Hepatocyte (in vitro differentiated cells): ENCODE measurements around the gene UTP4. TPM values are rescaled to one million over a fixed set of nuclear protein-coding genes. Genes with fewer than 3 reads are reported as not detected.

Source experiments
- DNase-seq: peaks from one replicate; pipeline ENCODE4 v3.0.0-alpha.2; 2016; ENCODE audit warnings: low spot score
- H2AFZ ChIP-seq: fragments of 200-600 bp; sonication (generic); 2 replicates; pipeline ENCODE4 v1.6.0; 2016; ENCODE audit warnings: antibody characterized with exemption, mild to moderate bottlenecking
- H3K27ac ChIP-seq: fragments of 200-600 bp; sonication (generic); 2 replicates; pipeline ENCODE4 v1.5.1; 2016; ENCODE audit warnings: mild to moderate bottlenecking
- H3K27me3 ChIP-seq: fragments of 200-600 bp; sonication (generic); 2 replicates; pipeline ENCODE4 v1.6.1; 2016
- H3K36me3 ChIP-seq: fragments of 200-600 bp; sonication (generic); replicated peaks from 2 replicates; pipeline ENCODE4 v1.5.1; 2016; ENCODE audit warnings: low read depth; ENCODE audit not compliant: insufficient read depth
- H3K4me1 ChIP-seq: fragments of 200-600 bp; sonication (generic); 2 replicates; pipeline ENCODE4 v1.5.1; 2016; ENCODE audit warnings: mild to moderate bottlenecking, moderate library complexity; ENCODE audit not compliant: insufficient read depth
- H3K4me2 ChIP-seq: fragments of 200-600 bp; sonication (generic); 2 replicates; pipeline ENCODE4 v1.6.0; 2016
- H3K4me3 ChIP-seq: fragments of 200-600 bp; sonication (generic); 2 replicates; pipeline ENCODE4 v1.5.1; 2016; ENCODE audit warnings: mild to moderate bottlenecking
- H3K79me2 ChIP-seq: fragments of 200-600 bp; sonication (generic); 2 replicates; pipeline ENCODE4 v1.6.0; 2017; ENCODE audit warnings: mild to moderate bottlenecking
- H3K9me2 ChIP-seq: fragments of 200-600 bp; sonication (generic); replicated peaks from 2 replicates; pipeline ENCODE4 v1.6.0; 2017; ENCODE audit warnings: mild to moderate bottlenecking; ENCODE audit not compliant: insufficient read depth
- H3K9me3 ChIP-seq: fragments of 200-600 bp; sonication (generic); 2 replicates; pipeline ENCODE4 v1.5.1; 2016; ENCODE audit warnings: low read depth, mild to moderate bottlenecking
- H4K20me1 ChIP-seq: fragments of 200-600 bp; sonication (generic); 2 replicates; pipeline ENCODE4 v1.6.0; 2016; ENCODE audit warnings: mild to moderate bottlenecking; ENCODE audit not compliant: insufficient read depth, poor library complexity, severe bottlenecking
- EZH2 ChIP-seq: fragments of 200-600 bp; sonication (generic); IDR thresholded peaks from 2 replicates; pipeline ENCODE4 v1.6.1; 2016; ENCODE audit warnings: antibody characterized with exemption, mild to moderate bottlenecking, borderline replicate concordance
- EZH2phosphoT487 ChIP-seq: fragments of 200-600 bp; sonication (generic); IDR thresholded peaks from one replicate; pipeline ENCODE4 v1.6.1; 2018; ENCODE audit warnings: antibody characterized with exemption, mild to moderate bottlenecking, low read depth, moderate library complexity; ENCODE audit not compliant: unreplicated experiment, severe bottlenecking
- WGBS: methylation state at CpG from one replicate; pipeline ENCODE4 v1.1.6; 2016; ENCODE audit warnings: low lambda C conversion rate; ENCODE audit errors: missing lambda C conversion rate; 5-methylcytosine and 5-hydroxymethylcytosine counted together
- polyA plus RNA-seq: library from polyadenylated mRNA; unstranded; fragments of >200 nt; fragmentation: Nextera tagmentation; extraction: Ambion mirVana; gene quantifications from 2 replicates; pipeline ENCODE4 v1.2.1, GENCODE V29; 2016
- total RNA-seq: library from RNA; depleted of rRNA; stranded (reverse); fragments of >200 nt; gene quantifications from 2 replicates; pipeline ENCODE4 v1.2.3, GENCODE V29; 2014
- TF ChIP-seq, protein P1 (sequence below): fragments of 200-600 bp; sonication (generic); IDR thresholded peaks from 2 replicates; pipeline ENCODE4 v1.5.1; 2016; ENCODE audit warnings: antibody characterized with exemption, mild to moderate bottlenecking; ENCODE audit not compliant: poor library complexity

Gene UTP4
- total and polyA plus RNA-seq, 2 experiments from 2014 or later, result 12.7 to 41.4 TPM

DNA sequence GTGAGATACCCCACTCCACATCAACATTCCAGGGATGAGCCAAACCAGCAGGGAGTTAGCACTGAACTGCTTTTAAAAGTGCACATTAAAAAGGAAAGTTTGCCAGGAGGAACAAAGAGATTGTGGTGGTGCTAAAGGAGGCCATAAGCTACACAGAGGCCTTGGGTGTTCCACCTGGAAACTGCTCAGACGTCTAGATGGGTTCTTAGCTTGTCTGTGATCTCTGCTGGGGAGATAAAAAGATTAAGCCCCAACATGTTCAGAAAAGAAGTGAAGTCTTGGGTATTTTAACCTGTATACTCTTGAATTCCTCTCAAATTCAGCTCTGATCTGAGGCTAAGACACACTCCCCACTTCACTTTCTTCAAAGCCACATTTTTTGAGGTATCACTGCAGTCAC, 16.6 kb upstream of the UTP4 start:
- H3K4me3 ChIP-seq, result no peak overlapping the region
- no peak overlapping the region for H3K27ac ChIP-seq
- WGBS, result 80% methylated on average over 1 of the region's 1 CpG
- H3K27me3 ChIP-seq, result no peaks in the 10 kb centered on the region
- no peak for DNase-seq
- H3K79me2 ChIP-seq, result no peaks in the 10 kb centered on the region
- no peaks in the 10 kb centered on the region for H3K36me3 ChIP-seq
- no peaks in the 10 kb centered on the region for H3K9me3 ChIP-seq
- TF ChIP-seq EZH2 (no peak), EZH2phosphoT487 (no peak)
- TF ChIP-seq, protein P1, sequence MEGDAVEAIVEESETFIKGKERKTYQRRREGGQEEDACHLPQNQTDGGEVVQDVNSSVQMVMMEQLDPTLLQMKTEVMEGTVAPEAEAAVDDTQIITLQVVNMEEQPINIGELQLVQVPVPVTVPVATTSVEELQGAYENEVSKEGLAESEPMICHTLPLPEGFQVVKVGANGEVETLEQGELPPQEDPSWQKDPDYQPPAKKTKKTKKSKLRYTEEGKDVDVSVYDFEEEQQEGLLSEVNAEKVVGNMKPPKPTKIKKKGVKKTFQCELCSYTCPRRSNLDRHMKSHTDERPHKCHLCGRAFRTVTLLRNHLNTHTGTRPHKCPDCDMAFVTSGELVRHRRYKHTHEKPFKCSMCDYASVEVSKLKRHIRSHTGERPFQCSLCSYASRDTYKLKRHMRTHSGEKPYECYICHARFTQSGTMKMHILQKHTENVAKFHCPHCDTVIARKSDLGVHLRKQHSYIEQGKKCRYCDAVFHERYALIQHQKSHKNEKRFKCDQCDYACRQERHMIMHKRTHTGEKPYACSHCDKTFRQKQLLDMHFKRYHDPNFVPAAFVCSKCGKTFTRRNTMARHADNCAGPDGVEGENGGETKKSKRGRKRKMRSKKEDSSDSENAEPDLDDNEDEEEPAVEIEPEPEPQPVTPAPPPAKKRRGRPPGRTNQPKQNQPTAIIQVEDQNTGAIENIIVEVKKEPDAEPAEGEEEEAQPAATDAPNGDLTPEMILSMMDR, result no peak
- H3K4me1 ChIP-seq, result no peaks in the 10 kb centered on the region
- peaks cover 9% of the 10 kb centered on the region for H4K20me1 ChIP-seq
- H3K4me2 ChIP-seq, result no peak overlapping the region
- H2AFZ ChIP-seq, result no peak overlapping the region
- H3K9me2 ChIP-seq, result no peaks in the 10 kb centered on the region

DNA sequence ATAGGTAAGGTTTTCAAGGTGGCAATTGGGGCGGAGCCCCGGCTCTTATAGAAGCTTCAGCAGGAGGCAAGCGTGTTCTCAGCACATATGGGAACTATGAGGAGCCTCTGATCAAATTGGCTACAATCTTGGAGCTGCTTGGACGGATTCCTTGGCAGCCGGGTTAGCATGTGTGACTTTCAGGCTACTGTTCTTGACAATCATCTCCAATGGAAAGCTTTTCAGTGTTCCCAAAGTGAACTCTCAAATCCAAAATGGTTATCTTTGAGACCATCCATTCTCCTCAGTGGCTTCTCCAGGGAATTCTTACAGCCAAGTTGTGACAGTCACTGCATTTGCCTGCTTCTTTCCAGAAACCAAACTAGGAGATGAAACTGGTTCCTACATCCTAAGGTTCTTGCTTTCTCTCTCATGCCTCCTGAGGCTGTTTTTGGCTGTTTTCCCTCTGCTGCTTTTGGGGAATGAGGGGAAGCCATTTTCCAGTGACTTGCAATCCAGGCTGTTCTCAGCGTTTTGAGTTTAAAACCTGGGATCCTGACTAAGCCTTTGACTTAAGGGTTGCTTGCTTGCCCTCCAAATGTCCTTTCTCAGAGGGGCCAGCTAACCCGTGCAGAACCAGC, 16.1 kb upstream of the UTP4 start:
- TF ChIP-seq EZH2phosphoT487, result no peak
- TF ChIP-seq, protein P1, result no peak
- TF ChIP-seq EZH2, result no peak
- no peaks in the 10 kb centered on the region for H3K79me2 ChIP-seq
- no peaks in the 10 kb centered on the region for H3K27me3 ChIP-seq
- H3K27ac ChIP-seq, result no peak overlapping the region
- H3K4me2 ChIP-seq, result no peak overlapping the region
- no peak overlapping the region for H2AFZ ChIP-seq
- 90% methylated on average over 7 of the region's 7 CpGs for WGBS
- no peaks in the 10 kb centered on the region for H3K4me1 ChIP-seq
- H4K20me1 ChIP-seq, result peaks cover 9% of the 10 kb centered on the region
- no peaks in the 10 kb centered on the region for H3K9me3 ChIP-seq
- H3K9me2 ChIP-seq, result no peaks in the 10 kb centered on the region
- no peak for DNase-seq
- no peaks in the 10 kb centered on the region for H3K36me3 ChIP-seq
- H3K4me3 ChIP-seq, result no peak overlapping the region

DNA sequence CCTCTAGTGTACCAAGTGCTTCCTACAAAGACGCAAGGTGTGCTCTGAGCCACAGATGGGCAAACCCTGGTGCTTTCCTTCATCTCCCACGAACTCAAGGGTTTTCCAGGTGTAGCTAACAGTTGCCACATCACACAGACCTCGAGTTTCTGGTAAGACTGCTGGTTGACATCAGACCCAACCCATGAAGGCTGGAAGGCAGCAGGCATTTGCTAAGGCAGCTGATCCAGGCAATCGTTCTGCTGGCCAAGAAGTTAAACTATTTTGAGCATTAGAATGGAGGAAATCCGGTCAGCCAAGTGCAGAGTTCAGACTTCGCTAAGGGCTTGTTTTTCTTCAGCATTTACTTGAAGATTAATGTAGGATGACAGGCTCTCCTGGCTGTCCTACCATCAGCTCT, 15.5 kb upstream of the UTP4 start:
- Histone ChIP-seq H3K4me3 (no peak overlapping the region), H4K20me1 (peaks cover 9% of the 10 kb centered on the region), H3K27ac (no peak overlapping the region), H2AFZ (no peak overlapping the region), H3K9me2 (no peaks in the 10 kb centered on the region), H3K9me3 (no peaks in the 10 kb centered on the region), H3K27me3 (no peaks in the 10 kb centered on the region), H3K4me2 (no peak overlapping the region), H3K79me2 (no peaks in the 10 kb centered on the region), H3K4me1 (no peaks in the 10 kb centered on the region), H3K36me3 (no peaks in the 10 kb centered on the region)
- WGBS, result 91% methylated on average over 6 of the region's 6 CpGs
- no peak for DNase-seq
- TF ChIP-seq, protein P1, result no peak
- TF ChIP-seq EZH2 (no peak), EZH2phosphoT487 (no peak)

DNA sequence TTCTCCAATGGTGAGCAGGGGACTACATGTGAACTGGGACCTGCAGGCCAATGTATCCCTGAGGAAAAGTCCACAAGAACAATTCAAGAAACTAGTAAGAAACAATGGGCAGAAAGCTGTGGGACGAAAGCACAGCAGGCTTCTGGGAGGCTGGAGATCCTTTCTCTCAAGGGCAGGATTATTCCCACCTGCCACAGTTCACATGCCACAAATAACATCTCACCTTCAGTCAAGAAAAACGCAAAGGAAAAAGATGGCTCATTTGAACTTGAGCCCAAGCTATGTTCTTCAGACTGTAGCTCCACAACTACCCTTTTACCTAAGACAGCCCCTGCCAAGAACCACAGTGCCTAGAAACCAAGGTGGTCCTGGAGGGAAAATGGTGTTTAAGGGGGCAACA, 14.0 kb upstream of the UTP4 start:
- DNase-seq, result no peak
- Histone ChIP-seq H3K36me3 (no peaks in the 10 kb centered on the region), H3K9me3 (no peaks in the 10 kb centered on the region), H3K4me3 (no peak overlapping the region), H3K4me2 (no peak overlapping the region), H4K20me1 (peaks cover 9% of the 10 kb centered on the region), H3K27ac (no peak overlapping the region), H3K9me2 (no peaks in the 10 kb centered on the region), H2AFZ (no peak overlapping the region), H3K27me3 (no peaks in the 10 kb centered on the region), H3K4me1 (no peaks in the 10 kb centered on the region), H3K79me2 (peaks cover 9% of the 10 kb centered on the region)
- 95% methylated on average over 2 of the region's 2 CpGs for WGBS
- TF ChIP-seq, protein P1, result no peak
- TF ChIP-seq EZH2 (no peak), EZH2phosphoT487 (no peak)
